Stimulated activated naive CD4-positive, alpha-beta T cell (primary cell): ENCODE measurements around the gene CDC25B.
A peak's percentile ranks its signal among the peaks of the same experiment; 100 is the strongest.

Experiments used
- DNase-seq, 6 experiments: peaks; one replicate each; lab custom pipeline; 2025; lab: John Stamatoyannopoulos, UW

The CDC25B gene

GRCh38 chr20:3764659-3765058 lies 31.5 kb upstream of the CDC25B start:
- no peak for DNase-seq

GRCh38 chr20:3765171-3765882 lies 30.8 kb upstream of the CDC25B start:
- DNase-seq = no peak

GRCh38 chr20:3766422-3767109 lies 29.5 kb upstream of the CDC25B start:
- no peak for DNase-seq

- peak in 2 of 6 experiments; percentile 28 to 30 for DNase-seq
Measured at GRCh38 chr20:3767110-3767426, 29.0 kb upstream of the CDC25B start.

GRCh38 chr20:3767427-3768341 lies 28.4 kb upstream of the CDC25B start, which contains the start of gene ADISSP:
TSS of gene ADISSP (minus strand) at chr20:3767753. CDS start at chr20:3760100, 7,653 bp downstream.
- DNase-seq = peak; percentile 90 to 96 (median 92)

GRCh38 chr20:3768342-3769130 lies 27.6 kb upstream of the CDC25B start:
- peak; percentile 80 to 86 (median 86) for DNase-seq

GRCh38 chr20:3771552-3772058 lies 24.5 kb upstream of the CDC25B start:
- no peak for DNase-seq

- DNase-seq = no peak
Measured at GRCh38 chr20:3775457-3776108, 20.5 kb upstream of the CDC25B start.

GRCh38 chr20:3777381-3777715 lies 18.8 kb upstream of the CDC25B start:
- DNase-seq = peak in 2 of 6 experiments; percentile 35 to 39

- DNase-seq = peak in 4 of 6 experiments; percentile 27 to 42 (median 35)
Measured at GRCh38 chr20:3777716-3778629, 18.1 kb upstream of the CDC25B start.

GRCh38 chr20:3778976-3779375 lies 17.1 kb upstream of the CDC25B start:
- DNase-seq = no peak

- peak in 4 of 6 experiments; percentile 27 to 42 (median 40) for DNase-seq
Measured at GRCh38 chr20:3781153-3781910, 14.8 kb upstream of the CDC25B start, which contains the start of gene SPEF1. TSS of gene SPEF1 (minus strand) at chr20:3781448. CDS start at chr20:3781287, 161 bp downstream.

GRCh38 chr20:3782597-3782996 lies 13.5 kb upstream of the CDC25B start:
- DNase-seq = peak in 1 of 6 experiments; percentile 9

GRCh38 chr20:3783068-3783489 lies 13.0 kb upstream of the CDC25B start:
- no peak for DNase-seq

- no peak for DNase-seq
Measured at GRCh38 chr20:3783511-3784195, 12.5 kb upstream of the CDC25B start.

- no peak for DNase-seq
Measured at GRCh38 chr20:3784216-3784853, 11.8 kb upstream of the CDC25B start.

GRCh38 chr20:3784863-3785239 lies 11.3 kb upstream of the CDC25B start:
- DNase-seq = no peak
